B cell (primary cell): ENCODE results near the gene TMEM79. TPM values are rescaled to one million over a fixed set of nuclear protein-coding genes. Genes with fewer than 3 reads are reported as not detected.
A peak's percentile ranks its signal among the peaks of the same experiment; 100 is the strongest.

ENCODE experiments used
- ATAC-seq: fragments of 200-7000 bp; cut with Tn5 transposase; one replicate; pipeline ENCODE4 v1.10.0; 2021; ENCODE audit warnings: low read depth, mild to moderate bottlenecking, moderate number of reproducible peaks, moderate library complexity
- CTCF ChIA-PET: fragments of 350-600 bp; sonication (Branson Sonifier 250); formaldehyde crosslinking; loops from one replicate; lab custom pipeline; 2021; ENCODE audit warnings: antibody characterized with exemption, inconsistent platforms; lab: Charles Lee
- POLR2A ChIA-PET: fragments of 350-600 bp; sonication (Branson Sonifier 250); formaldehyde crosslinking; loops from one replicate; lab custom pipeline; 2021; ENCODE audit warnings: antibody characterized with exemption; lab: Charles Lee
- DNase-seq: peaks from one replicate; pipeline ENCODE4 v3.0.0; 2013
- H2AFZ ChIP-seq: 2 replicates; pipeline ENCODE4 v1.6.1; 2012; ENCODE audit warnings: mild to moderate bottlenecking, low read depth, low read length; ENCODE audit not compliant: insufficient read depth, poor library complexity, severe bottlenecking
- H3K27ac ChIP-seq, 2 donors: 1 replicate in 1 of 2; 2 replicates in 1 of 2; pipeline ENCODE4 v1.5.1; 2012 to 2013; ENCODE audit warnings: low read length in 2 of 2, mild to moderate bottlenecking in 2 of 2, moderate library complexity in 1 of 2
- H3K27me3 ChIP-seq, 4 experiments: fragments of 200-600 bp in 1 of 4; sonication (generic) in 1 of 4; replicated peaks in 1 of 4; 1 replicate in 2 of 4; 2 replicates in 2 of 4; pipeline versions ENCODE4 v1.6.1 to v1.7.0; 2013 to 2016; ENCODE audit warnings: low read length in 3 of 4, mild to moderate bottlenecking in 2 of 4, mixed read lengths in 1 of 4, moderate library complexity in 1 of 4; ENCODE audit not compliant: insufficient read depth in 4 of 4, control insufficient read depth in 3 of 4; ENCODE audit errors: control extremely low read depth in 1 of 4
- H3K36me3 ChIP-seq, 2 experiments: replicated peaks in 1 of 2; 1 replicate in 1 of 2; 2 replicates in 1 of 2; pipeline versions ENCODE4 v1.6.1 to v1.7.1; 2013; ENCODE audit warnings: low read length in 1 of 2; ENCODE audit not compliant: insufficient read depth in 2 of 2, control insufficient read depth in 1 of 2; ENCODE audit errors: control extremely low read depth in 1 of 2, extremely low read depth in 1 of 2
- H3K4me1 ChIP-seq, 2 donors: fragments of 200-600 bp in 1 of 2; sonication (generic) in 1 of 2; 1 replicate in 1 of 2; 2 replicates in 1 of 2; pipeline versions ENCODE4 v1.5.1 to v1.6.1; 2013 to 2017; ENCODE audit warnings: low read length in 2 of 2; ENCODE audit not compliant: control insufficient read depth in 2 of 2, insufficient read depth in 2 of 2
- H3K4me2 ChIP-seq: replicated peaks from 2 replicates; pipeline ENCODE3; 2012; ENCODE audit warnings: mild to moderate bottlenecking, low read depth, low read length; ENCODE audit not compliant: poor library complexity, severe bottlenecking
- H3K4me3 ChIP-seq, 5 experiments: fragments of 200-600 bp in 1 of 5; sonication (generic) in 1 of 5; 1 replicate in 3 of 5; 2 replicates in 2 of 5; pipeline versions ENCODE4 v1.5.1 to v1.7.0; 2011 to 2016; ENCODE audit warnings: low read length in 4 of 5, mild to moderate bottlenecking in 4 of 5, low read depth in 2 of 5, control low read depth in 1 of 5, moderate library complexity in 1 of 5; ENCODE audit not compliant: insufficient read depth in 1 of 5; ENCODE audit errors: control extremely low read depth in 1 of 5, extremely low read depth in 1 of 5
- H3K79me2 ChIP-seq: fragments of 200-600 bp; sonication (generic); one replicate; pipeline ENCODE4 v1.6.0; 2016; ENCODE audit warnings: low read length; ENCODE audit not compliant: control insufficient read depth, insufficient read depth
- H3K9ac ChIP-seq: fragments of 200-600 bp; sonication (generic); 2 replicates; pipeline ENCODE4 v1.6.1; 2017; ENCODE audit warnings: mild to moderate bottlenecking, low read length, moderate library complexity
- H3K9me3 ChIP-seq, 3 donors: one replicate each; pipeline versions ENCODE4 v1.6.1 to v1.7.1; 2013; ENCODE audit warnings: low read length in 2 of 3; ENCODE audit not compliant: control insufficient read depth in 2 of 3, insufficient read depth in 1 of 3; ENCODE audit errors: control extremely low read depth in 1 of 3
- H4K20me1 ChIP-seq: 2 replicates; pipeline ENCODE4 v1.6.0; 2012; ENCODE audit warnings: mild to moderate bottlenecking, low read length; ENCODE audit not compliant: insufficient read depth, control insufficient read depth, poor library complexity, severe bottlenecking
- H3K27ac Mint-ChIP-seq: one replicate; pipeline ENCODE4 v1.8.0; 2021; ENCODE audit warnings: mixed read lengths
- H3K27me3 Mint-ChIP-seq: one replicate; pipeline ENCODE4 v1.8.0; 2021; ENCODE audit warnings: mixed read lengths
- H3K4me1 Mint-ChIP-seq: one replicate; pipeline ENCODE4 v1.8.0; 2021; ENCODE audit warnings: mixed read lengths
- H3K4me3 Mint-ChIP-seq: one replicate; pipeline ENCODE4 v1.8.0; 2021; ENCODE audit warnings: mixed read lengths
- H3K9me3 Mint-ChIP-seq: one replicate; pipeline ENCODE4 v1.8.0; 2022; ENCODE audit warnings: mixed read lengths; ENCODE audit not compliant: insufficient read depth
- EZH2 ChIP-seq: IDR thresholded peaks from 2 replicates; pipeline ENCODE4 v1.6.1; 2012; ENCODE audit warnings: borderline replicate concordance, low read depth, mild to moderate bottlenecking, moderate library complexity, low read length; ENCODE audit not compliant: insufficient read depth, poor library complexity, severe bottlenecking
- whole genome bisulfite sequencing: methylation state at CpG from one replicate; pipeline ENCODE4 v1.1.5; 2013; ENCODE audit warnings: missing lambda C conversion rate; ENCODE audit not compliant: insufficient coverage; 5-methylcytosine and 5-hydroxymethylcytosine counted together
- intact Hi-C: fragments of 100-400 bp; cut with micrococcal nuclease; formaldehyde crosslinking; loops from one replicate; pipeline ENCODE4 v1.10.0; 2022
- polyA plus RNA-seq: library from polyadenylated mRNA; depleted of rRNA; stranded (reverse); fragments of >200 nt; gene quantifications from 2 replicates; pipeline ENCODE4 v1.2.3, GENCODE V29; 2012
- total RNA-seq, 2 donors: library from RNA; stranded (reverse); fragments of 120-200 nt in 1 of 2; gene quantifications; 1 replicate in 1 of 2; 2 replicates in 1 of 2; pipeline versions ENCODE4 v1.2.3 to v1.2.4, GENCODE V29; 2013 to 2022
- TF ChIP-seq, protein P1 (sequence below): fragments of 200-600 bp; IDR thresholded peaks from one replicate; pipeline ENCODE4 v1.8.0; 2022; ENCODE audit warnings: antibody characterized with exemption, mild to moderate bottlenecking

TMEM79 gene
- total and polyA plus RNA-seq, 2 donors (not counting 1 experiment from before 2014, with no cell fraction given) = 11.5 to 19.1 TPM

DNA sequence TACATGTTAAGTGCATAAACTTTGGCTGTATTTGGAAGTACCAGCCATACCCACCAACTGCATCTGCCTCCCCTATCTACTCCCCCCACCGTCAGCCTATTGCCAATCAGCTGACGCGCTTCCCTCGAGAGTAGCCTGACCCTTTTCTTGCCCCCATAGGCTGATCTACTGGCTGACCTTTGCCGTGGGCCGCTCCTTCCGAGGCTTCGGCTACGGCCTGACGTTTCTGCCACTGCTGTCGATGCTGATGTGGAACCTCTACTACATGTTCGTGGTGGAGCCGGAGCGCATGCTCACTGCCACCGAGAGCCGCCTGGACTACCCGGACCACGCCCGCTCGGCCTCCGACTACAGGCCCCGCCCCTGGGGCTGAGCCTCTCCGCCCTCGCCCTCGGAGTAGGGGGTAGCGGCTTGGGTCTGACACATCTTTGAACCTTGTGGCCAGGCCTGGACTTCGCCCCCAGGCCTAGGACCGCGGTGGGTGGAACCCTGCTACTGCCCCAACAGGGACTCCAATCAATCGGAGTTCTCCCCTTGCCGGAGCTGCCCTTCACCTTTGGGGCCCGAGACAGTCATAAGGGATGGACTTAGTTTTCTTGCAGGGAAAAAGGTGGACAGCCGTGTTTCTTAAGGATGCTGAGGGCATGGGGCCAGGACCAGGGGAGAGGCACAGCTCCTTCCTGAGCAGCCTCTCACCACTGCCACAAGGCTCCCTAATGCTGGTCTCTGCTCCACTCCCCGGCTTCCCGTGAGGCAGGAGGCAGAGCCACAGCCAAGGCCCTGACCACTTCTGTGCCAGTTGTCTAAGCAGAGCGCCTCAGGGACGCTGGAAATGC is 7.3 kb downstream of the TMEM79 start:
- H3K9ac ChIP-seq = peak overlapping the region; percentile 47
- DNase-seq = peak; percentile 61
- POLR2A ChIA-PET = no interaction called here
- H3K27me3 ChIP-seq = peaks cover 0 to 2% (median 0%) of the 10 kb centered on the region in 4 experiments
- peak overlapping the region; percentile 56 for H3K4me2 ChIP-seq
- Mint-ChIP-seq H3K27ac (peak overlapping the region; percentile 84), H3K9me3 (no peaks in the 10 kb centered on the region), H3K4me1 (peaks cover 20% of the 10 kb centered on the region), H3K4me3 (peak overlapping the region; percentile 85), H3K27me3 (no peaks in the 10 kb centered on the region)
- H3K27ac ChIP-seq = peak overlapping the region in 1 of 2 donors; percentile 25
- H3K4me1 ChIP-seq = peaks cover 12 to 20% of the 10 kb centered on the region in 2 donors
- intact Hi-C loops = loop anchor here (5.0 kb wide), 1 partner anchor 291 kb away; no protein-coding TSS in a partner anchor
- H3K4me3 ChIP-seq = peak overlapping the region in 2 of 5 experiments; percentile 30 to 34
- H3K9me3 ChIP-seq = no peaks in the 10 kb centered on the region
- no peak for TF ChIP-seq EZH2
- TF ChIP-seq, protein P1, sequence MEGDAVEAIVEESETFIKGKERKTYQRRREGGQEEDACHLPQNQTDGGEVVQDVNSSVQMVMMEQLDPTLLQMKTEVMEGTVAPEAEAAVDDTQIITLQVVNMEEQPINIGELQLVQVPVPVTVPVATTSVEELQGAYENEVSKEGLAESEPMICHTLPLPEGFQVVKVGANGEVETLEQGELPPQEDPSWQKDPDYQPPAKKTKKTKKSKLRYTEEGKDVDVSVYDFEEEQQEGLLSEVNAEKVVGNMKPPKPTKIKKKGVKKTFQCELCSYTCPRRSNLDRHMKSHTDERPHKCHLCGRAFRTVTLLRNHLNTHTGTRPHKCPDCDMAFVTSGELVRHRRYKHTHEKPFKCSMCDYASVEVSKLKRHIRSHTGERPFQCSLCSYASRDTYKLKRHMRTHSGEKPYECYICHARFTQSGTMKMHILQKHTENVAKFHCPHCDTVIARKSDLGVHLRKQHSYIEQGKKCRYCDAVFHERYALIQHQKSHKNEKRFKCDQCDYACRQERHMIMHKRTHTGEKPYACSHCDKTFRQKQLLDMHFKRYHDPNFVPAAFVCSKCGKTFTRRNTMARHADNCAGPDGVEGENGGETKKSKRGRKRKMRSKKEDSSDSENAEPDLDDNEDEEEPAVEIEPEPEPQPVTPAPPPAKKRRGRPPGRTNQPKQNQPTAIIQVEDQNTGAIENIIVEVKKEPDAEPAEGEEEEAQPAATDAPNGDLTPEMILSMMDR = no peak
- 49% methylated on average over 36 of the region's 37 CpGs for WGBS
- peaks cover 10% of the 10 kb centered on the region for H3K79me2 ChIP-seq
- H2AFZ ChIP-seq = peak overlapping the region; percentile 48
- ATAC-seq = peak; percentile 83
- H4K20me1 ChIP-seq = no peaks in the 10 kb centered on the region
- H3K36me3 ChIP-seq = peaks cover 0 to 4% of the 10 kb centered on the region in 2 experiments
- CTCF ChIA-PET = interaction anchor here (0.5 to 1.0 kb wide), 2 partner anchors 28 to 37 kb away, joined by 3 read pairs; no protein-coding TSS in a partner anchor

DNA sequence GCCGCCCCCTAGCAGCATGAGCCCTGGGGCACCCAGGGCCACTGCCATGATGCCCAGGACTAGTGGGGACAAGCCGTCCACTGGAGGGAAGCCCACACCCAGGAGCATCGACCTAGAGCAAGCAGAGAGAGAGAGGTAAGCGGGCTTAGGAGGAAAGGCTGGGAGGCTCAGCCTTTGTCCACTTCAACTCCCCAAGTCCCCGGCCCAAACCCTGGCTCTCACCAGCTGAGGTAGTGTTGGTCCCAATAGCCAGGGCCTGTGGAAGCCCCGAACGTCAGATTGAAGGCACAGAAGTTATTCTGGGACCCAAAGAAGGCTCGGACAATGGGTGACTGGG is 8.9 kb downstream of the TMEM79 start:
- Histone ChIP-seq H4K20me1 (no peaks in the 10 kb centered on the region), H2AFZ (no peak overlapping the region), H3K4me1 (peaks cover 12 to 20% of the 10 kb centered on the region in 2 donors), H3K79me2 (peaks cover 10% of the 10 kb centered on the region), H3K9me3 (no peaks in the 10 kb centered on the region), H3K4me2 (no peak overlapping the region), H3K27ac (no peak overlapping the region), H3K4me3 (no peak overlapping the region), H3K9ac (no peak overlapping the region), H3K36me3 (peaks cover 0 to 4% of the 10 kb centered on the region in 2 experiments), H3K27me3 (peaks cover 0 to 2% (median 0%) of the 10 kb centered on the region in 4 experiments)
- intact Hi-C loops = loop anchor here (5.0 kb wide), 1 partner anchor 289 kb away; no protein-coding TSS in a partner anchor
- Mint-ChIP-seq H3K4me3 (no peak overlapping the region), H3K27ac (no peak overlapping the region), H3K9me3 (no peaks in the 10 kb centered on the region), H3K27me3 (no peaks in the 10 kb centered on the region), H3K4me1 (peaks cover 20% of the 10 kb centered on the region)
- CTCF ChIA-PET = no interaction called here
- DNase-seq (no peak), ATAC-seq (no peak)
- POLR2A ChIA-PET = no interaction called here
- WGBS = 96% methylated on average over 6 of the region's 8 CpGs
- no peak for TF ChIP-seq EZH2
- TF ChIP-seq, protein P1 = no peak
